Muscle of leg (tissue), 11 donors: ENCODE measurements around the gene UNC5A. TPM values are rescaled to one million over a fixed set of nuclear protein-coding genes. Genes with fewer than 3 reads are reported as not detected.

Source experiments
- DNase-seq: peaks from one replicate; pipeline ENCODE4 v3.0.0; 2013
- H3K27ac ChIP-seq: one replicate; pipeline ENCODE4 v1.5.1; 2013; ENCODE audit warnings: mild to moderate bottlenecking, low read length, control low read depth
- H3K27me3 ChIP-seq: one replicate; pipeline ENCODE4 v1.6.1; 2013; ENCODE audit warnings: low read length; ENCODE audit not compliant: control insufficient read depth, insufficient read depth
- H3K36me3 ChIP-seq: one replicate; pipeline ENCODE4 v1.6.1; 2013; ENCODE audit warnings: low read length; ENCODE audit not compliant: control insufficient read depth, insufficient read depth
- H3K4me1 ChIP-seq: one replicate; pipeline ENCODE4 v1.6.1; 2013; ENCODE audit warnings: low read length; ENCODE audit not compliant: control insufficient read depth, insufficient read depth
- H3K4me3 ChIP-seq: one replicate; pipeline ENCODE4 v1.5.1; 2013; ENCODE audit warnings: low read length, control low read depth
- H3K9me3 ChIP-seq: replicated peaks from 2 replicates; pipeline ENCODE4 v1.6.1; 2013; ENCODE audit warnings: low read depth, low read length; ENCODE audit not compliant: control insufficient read depth
- WGBS: methylation state at CpG from one replicate; pipeline ENCODE4 v1.1.5; 2013; ENCODE audit warnings: missing lambda C conversion rate; ENCODE audit not compliant: insufficient coverage; 5-methylcytosine and 5-hydroxymethylcytosine counted together
- polyA plus RNA-seq, 8 donors: library from polyadenylated mRNA; unstranded; fragments of 120-200 nt; gene quantifications; one replicate each; pipeline versions ENCODE4 v1.2.1 to v1.2.3, GENCODE V29; 2013; ENCODE audit warnings: inconsistent platforms in 1 of 8, low replicate concordance in 1 of 8; ENCODE audit not compliant: insufficient read length in 8 of 8, insufficient read depth in 1 of 8
- total RNA-seq: library from RNA; stranded (reverse); fragments of 120-200 nt; gene quantifications from one replicate; pipeline ENCODE4 v1.2.4, GENCODE V29; 2013

The UNC5A gene
- total and polyA plus RNA-seq, 9 donors = 0.62 to 2.1 (median 1.5) TPM

GRCh38 chr5:176862330-176862995, 52.1 kb downstream of the UNC5A start:
- no peaks in the 10 kb centered on the region for H3K36me3 ChIP-seq
- peaks cover 63% of the 10 kb centered on the region for H3K27me3 ChIP-seq
- H3K4me1 ChIP-seq = no peaks in the 10 kb centered on the region
- DNase-seq = no peak
- no peak overlapping the region for H3K27ac ChIP-seq
- no peaks in the 10 kb centered on the region for H3K9me3 ChIP-seq
- 64% methylated on average over 18 of the region's 28 CpGs for WGBS
- no peak overlapping the region for H3K4me3 ChIP-seq

DNA sequence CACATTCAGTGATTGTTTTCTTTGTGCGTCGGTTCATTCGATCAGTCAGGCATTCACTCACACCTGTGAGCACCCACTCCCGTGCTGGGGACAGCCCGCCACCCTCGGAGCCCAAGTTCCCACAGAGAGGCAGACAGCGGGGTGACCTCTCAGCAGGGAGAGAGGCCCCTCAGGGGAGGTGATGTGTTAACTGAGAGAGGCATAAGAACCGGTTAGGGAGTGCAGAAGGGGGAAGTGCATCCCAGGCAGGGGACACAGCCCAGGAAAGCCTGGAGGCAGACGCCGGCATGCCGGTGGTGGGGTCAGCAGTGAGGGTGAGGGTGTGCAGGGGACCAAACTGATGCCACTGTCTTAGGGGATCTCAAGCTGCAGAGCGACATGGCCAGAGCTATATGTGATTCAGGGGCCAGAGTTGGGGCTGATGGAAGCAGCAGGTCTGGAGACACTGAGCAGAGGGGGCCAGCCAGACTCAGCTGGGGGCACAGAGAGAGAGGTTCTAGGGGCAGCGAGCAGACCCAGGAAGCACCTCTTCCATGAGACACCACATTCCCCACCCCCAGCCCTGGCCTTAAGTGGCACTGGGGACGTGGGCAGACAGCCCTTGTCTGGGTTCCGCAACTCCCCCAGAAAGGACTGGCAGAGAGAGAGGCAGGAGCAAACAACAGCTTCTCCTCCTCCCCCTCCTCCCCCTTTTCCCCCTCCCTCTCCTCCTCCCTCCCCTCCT, 52.8 kb downstream of the UNC5A start:
- H3K4me3 ChIP-seq = no peak overlapping the region
- no peaks in the 10 kb centered on the region for H3K36me3 ChIP-seq
- H3K4me1 ChIP-seq = no peaks in the 10 kb centered on the region
- H3K27ac ChIP-seq = no peak overlapping the region
- WGBS = 14% methylated on average over 9 of the region's 15 CpGs
- H3K9me3 ChIP-seq = no peaks in the 10 kb centered on the region
- H3K27me3 ChIP-seq = peaks cover 70% of the 10 kb centered on the region
- no peak for DNase-seq

DNA sequence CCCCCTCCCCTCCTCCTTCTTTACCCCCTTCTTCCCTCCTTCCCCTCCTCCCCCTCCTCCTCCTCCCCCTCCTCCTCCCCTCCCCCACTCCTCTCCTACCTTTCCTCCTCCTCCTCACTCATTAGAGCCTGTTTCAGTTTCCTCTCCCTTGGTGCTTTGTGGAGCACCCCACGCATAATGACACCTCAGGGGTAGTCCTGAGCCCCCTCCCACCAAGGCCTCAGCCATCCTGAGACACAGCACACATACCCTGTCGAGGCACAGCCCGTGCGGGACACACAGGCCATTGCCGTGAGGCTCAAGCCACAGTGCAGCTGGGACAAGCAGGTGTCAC, 53.4 kb downstream of the UNC5A start:
- Histone ChIP-seq H3K9me3 (no peaks in the 10 kb centered on the region), H3K36me3 (no peaks in the 10 kb centered on the region), H3K4me1 (no peaks in the 10 kb centered on the region), H3K4me3 (no peak overlapping the region), H3K27me3 (peaks cover 70% of the 10 kb centered on the region), H3K27ac (no peak overlapping the region)
- DNase-seq = no peak
- 26% methylated on average over 5 of the region's 5 CpGs for WGBS

DNA sequence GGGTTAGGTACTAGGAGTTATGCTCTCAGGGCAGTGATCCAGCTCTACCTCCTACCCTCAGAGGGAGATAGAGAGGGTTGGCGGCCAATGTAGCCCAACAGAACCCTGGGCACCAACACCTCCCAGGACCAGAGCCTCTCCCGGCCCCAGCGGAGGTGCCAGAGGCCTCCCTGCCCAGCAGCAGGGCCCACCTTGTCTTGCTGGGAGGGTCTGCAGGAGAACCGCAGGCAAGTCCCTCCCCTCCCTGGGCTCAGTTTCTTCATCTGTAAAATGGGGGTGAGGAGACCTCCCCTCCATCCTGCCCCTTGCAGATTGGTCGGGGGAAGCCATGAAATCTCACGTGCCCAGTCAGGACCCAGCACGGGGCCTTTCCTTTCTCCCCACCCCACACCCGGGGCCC, 54.4 kb downstream of the UNC5A start:
- no peak for DNase-seq
- Histone ChIP-seq H3K27me3 (peaks cover 66% of the 10 kb centered on the region), H3K4me1 (no peaks in the 10 kb centered on the region), H3K36me3 (no peaks in the 10 kb centered on the region), H3K4me3 (no peak overlapping the region), H3K9me3 (no peaks in the 10 kb centered on the region), H3K27ac (no peak overlapping the region)
- WGBS = 73% methylated on average over 3 of the region's 8 CpGs

DNA sequence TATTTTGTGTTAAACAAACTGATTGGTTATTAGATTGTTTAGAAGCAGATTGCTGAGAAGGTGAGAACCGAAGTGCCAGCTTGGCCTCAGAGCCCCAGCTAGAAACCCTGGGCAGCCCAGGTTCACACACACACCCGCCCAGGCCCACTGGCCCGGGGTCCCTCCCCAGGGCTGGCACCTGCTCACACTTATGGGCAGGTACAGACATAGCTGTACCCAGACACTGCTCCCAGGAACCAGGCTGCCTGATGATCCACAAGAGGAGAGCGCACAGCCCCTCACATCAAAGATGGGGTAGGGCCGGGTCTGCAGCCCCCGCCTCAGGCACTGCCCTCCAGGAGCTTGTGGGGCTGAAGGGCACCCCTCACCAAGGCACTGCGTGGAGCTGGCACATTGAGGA, 55.6 kb downstream of the UNC5A start:
- H3K36me3 ChIP-seq = no peaks in the 10 kb centered on the region
- WGBS = 89% methylated on average over 5 of the region's 7 CpGs
- no peak overlapping the region for H3K27ac ChIP-seq
- H3K9me3 ChIP-seq = no peaks in the 10 kb centered on the region
- H3K4me3 ChIP-seq = no peak overlapping the region
- peaks cover 67% of the 10 kb centered on the region for H3K27me3 ChIP-seq
- no peak for DNase-seq
- no peaks in the 10 kb centered on the region for H3K4me1 ChIP-seq

- no peaks in the 10 kb centered on the region for H3K36me3 ChIP-seq
- no peaks in the 10 kb centered on the region for H3K4me1 ChIP-seq
- H3K27me3 ChIP-seq = peaks cover 65% of the 10 kb centered on the region
- H3K4me3 ChIP-seq = no peak overlapping the region
- WGBS = 34% methylated on average over 11 of the region's 16 CpGs
- no peak overlapping the region for H3K27ac ChIP-seq
- no peaks in the 10 kb centered on the region for H3K9me3 ChIP-seq
- no peak for DNase-seq
Measured at GRCh38 chr5:176866707-176867310, 56.5 kb downstream of the UNC5A start.

GRCh38 chr5:176868126-176868525, 57.8 kb downstream of the UNC5A start:
- no peak overlapping the region for H3K27ac ChIP-seq

DNA sequence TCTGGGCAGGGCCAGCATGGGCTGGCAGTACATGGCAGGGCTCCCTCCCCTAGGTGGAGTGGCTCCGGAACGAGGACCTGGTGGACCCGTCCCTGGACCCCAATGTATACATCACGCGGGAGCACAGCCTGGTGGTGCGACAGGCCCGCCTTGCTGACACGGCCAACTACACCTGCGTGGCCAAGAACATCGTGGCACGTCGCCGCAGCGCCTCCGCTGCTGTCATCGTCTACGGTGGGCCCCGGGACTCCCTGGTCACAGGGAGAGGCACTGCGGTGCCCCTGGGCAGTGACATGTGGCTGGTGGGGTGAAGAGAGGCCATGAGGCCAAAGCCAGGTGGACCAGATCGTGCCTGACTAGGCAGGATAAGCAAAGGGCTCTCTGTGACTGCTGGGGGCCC, 58.4 kb downstream of the UNC5A start:
- Histone ChIP-seq H3K27ac (no peak overlapping the region), H3K27me3 (peaks cover 48% of the 10 kb centered on the region), H3K4me3 (no peak overlapping the region), H3K9me3 (no peaks in the 10 kb centered on the region), H3K4me1 (no peaks in the 10 kb centered on the region), H3K36me3 (no peaks in the 10 kb centered on the region)
- DNase-seq = no peak
- whole genome bisulfite sequencing = 87% methylated on average over 20 of the region's 20 CpGs

More at GRCh38 chr5:176868126-176868525, 57.8 kb downstream of the UNC5A start:
- no peak for DNase-seq
- H3K36me3 ChIP-seq = no peaks in the 10 kb centered on the region
- peaks cover 52% of the 10 kb centered on the region for H3K27me3 ChIP-seq
- H3K4me1 ChIP-seq = no peaks in the 10 kb centered on the region
- H3K9me3 ChIP-seq = no peaks in the 10 kb centered on the region
- 89% methylated on average over 14 of the region's 14 CpGs for WGBS
- H3K4me3 ChIP-seq = no peak overlapping the region

DNA sequence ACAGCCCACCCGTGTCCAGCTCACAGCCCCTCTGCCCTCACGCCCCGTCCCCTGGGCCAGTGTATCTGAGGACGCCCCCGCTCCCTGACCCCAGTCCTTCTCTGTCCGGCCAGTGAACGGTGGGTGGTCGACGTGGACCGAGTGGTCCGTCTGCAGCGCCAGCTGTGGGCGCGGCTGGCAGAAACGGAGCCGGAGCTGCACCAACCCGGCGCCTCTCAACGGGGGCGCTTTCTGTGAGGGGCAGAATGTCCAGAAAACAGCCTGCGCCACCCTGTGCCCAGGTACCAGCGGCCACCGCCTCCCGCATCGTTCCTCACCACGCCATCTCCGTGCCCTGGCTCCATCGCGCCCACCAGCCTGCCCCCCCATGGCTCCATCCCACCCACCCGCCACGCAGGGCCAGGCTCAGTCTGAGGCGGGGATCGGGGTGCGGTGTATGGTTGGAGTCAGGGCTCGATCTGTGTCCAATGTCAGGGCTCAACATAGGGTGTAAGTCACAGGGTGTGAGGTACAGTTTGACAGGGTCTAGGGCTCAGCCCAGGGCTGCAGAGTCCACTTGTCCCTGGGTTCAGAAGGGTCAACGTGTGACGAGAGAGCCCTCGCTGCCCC, 59.2 kb downstream of the UNC5A start:
- Histone ChIP-seq H3K27ac (no peak overlapping the region), H3K36me3 (no peaks in the 10 kb centered on the region), H3K4me1 (peaks cover 3% of the 10 kb centered on the region), H3K9me3 (no peaks in the 10 kb centered on the region), H3K4me3 (no peak overlapping the region), H3K27me3 (peaks cover 46% of the 10 kb centered on the region)
- DNase-seq = no peak
- 77% methylated on average over 28 of the region's 38 CpGs for WGBS

DNA sequence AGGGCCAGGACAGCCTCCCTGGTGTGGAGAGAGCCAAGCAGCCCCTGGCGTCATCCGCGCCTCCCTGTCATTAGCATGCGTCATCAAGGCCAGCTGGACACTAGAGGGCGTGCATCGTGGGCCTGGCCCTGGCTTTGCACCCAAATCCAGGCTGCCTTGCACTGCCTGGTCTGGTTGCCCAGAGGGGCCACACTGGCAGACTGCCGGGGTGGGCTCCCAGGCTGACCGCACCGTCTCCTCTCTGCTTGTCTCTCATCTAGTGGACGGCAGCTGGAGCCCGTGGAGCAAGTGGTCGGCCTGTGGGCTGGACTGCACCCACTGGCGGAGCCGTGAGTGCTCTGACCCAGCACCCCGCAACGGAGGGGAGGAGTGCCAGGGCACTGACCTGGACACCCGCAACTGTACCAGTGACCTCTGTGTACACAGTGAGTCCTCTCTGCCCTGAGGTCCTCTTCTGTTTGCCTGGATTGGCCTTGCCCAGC, 59.8 kb downstream of the UNC5A start:
- Histone ChIP-seq H3K4me3 (no peak overlapping the region), H3K36me3 (no peaks in the 10 kb centered on the region), H3K9me3 (no peaks in the 10 kb centered on the region), H3K27me3 (peaks cover 46% of the 10 kb centered on the region), H3K27ac (no peak overlapping the region), H3K4me1 (peaks cover 6% of the 10 kb centered on the region)
- 55% methylated on average over 17 of the region's 17 CpGs for WGBS
- DNase-seq = peak; percentile 31
